ENCODE data around the gene KCNE1. TPM values are rescaled to one million over a fixed set of nuclear protein-coding genes. Genes with fewer than 3 reads are reported as not detected.
"Not testable (repeated sequence)": the region's sequence is repeated elsewhere in the genome, so short reads cannot be mapped to it uniquely, and the experiment has no call there.

KCNE1 gene
- 1 to 10 TPM; 3.9 to 4.5 TPM for total RNA-seq
- long read RNA-seq, donor 1, partial matches to known transcripts: 0 of 1 reads
- long read RNA-seq, donor 1, other reads (novel, unspliced or antisense): 0 of 1 reads
- long read RNA-seq, donor 2, partial matches to known transcripts: 0 of 1 reads
- long read RNA-seq, donor 2, other reads (novel, unspliced or antisense): 0 of 1 reads

GRCh38 chr21:34511787-34512455 is at the start of gene KCNE1:
TSS of gene KCNE1 (minus strand) at chr21:34512210. CDS start at chr21:34449634, 62,576 bp downstream.
- intact Hi-C loops (cut with DNase I): no loop called here
- DNase-seq (ENCODE audit: low spot score): peak; percentile 86

- intact Hi-C loops (cut with DNase I): no loop called here
Observed at GRCh38 chr21:34561806-34562205, 49.8 kb upstream of the KCNE1 start.

GRCh38 chr21:34560609-34561008 is 48.6 kb upstream of the KCNE1 start:
- DNase-seq (ENCODE audit: low spot score): no peak
- intact Hi-C loops (cut with DNase I): no loop called here

More at GRCh38 chr21:34561806-34562205, 49.8 kb upstream of the KCNE1 start:
- no peak for DNase-seq (ENCODE audit: low spot score)

GRCh38 chr21:34560021-34560420 is 48.0 kb upstream of the KCNE1 start:
- DNase-seq (ENCODE audit: low spot score): no peak
- intact Hi-C loops (cut with DNase I): no loop called here

DNA sequence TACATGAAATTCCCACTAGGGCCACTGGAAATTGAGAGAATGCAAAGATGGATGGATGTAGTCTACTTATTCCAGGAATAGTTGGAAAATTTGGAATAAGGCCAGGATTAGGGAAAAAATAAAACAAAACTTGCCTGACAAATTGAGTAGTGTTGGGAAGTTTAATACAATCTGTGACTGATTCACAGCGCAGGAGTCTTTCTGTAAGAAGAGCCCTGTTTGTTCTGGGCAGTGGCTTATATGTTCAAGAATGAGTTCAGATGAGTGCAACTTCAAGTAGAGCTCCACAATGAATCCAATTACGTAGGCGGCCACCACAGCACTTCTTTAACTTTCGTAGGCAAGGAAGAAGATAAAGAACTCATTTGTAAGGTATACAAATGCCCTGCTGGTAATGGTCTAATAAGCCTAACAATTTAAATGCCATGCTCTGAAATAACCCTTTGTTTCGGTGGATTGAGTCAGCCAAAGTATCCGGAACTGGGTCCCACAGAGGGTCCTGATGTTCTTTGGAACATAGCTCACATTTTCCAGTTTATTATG is 47.1 kb upstream of the KCNE1 start:
- no peak for DNase-seq (ENCODE audit: low spot score)
- intact Hi-C loops (cut with DNase I): no loop called here

DNA sequence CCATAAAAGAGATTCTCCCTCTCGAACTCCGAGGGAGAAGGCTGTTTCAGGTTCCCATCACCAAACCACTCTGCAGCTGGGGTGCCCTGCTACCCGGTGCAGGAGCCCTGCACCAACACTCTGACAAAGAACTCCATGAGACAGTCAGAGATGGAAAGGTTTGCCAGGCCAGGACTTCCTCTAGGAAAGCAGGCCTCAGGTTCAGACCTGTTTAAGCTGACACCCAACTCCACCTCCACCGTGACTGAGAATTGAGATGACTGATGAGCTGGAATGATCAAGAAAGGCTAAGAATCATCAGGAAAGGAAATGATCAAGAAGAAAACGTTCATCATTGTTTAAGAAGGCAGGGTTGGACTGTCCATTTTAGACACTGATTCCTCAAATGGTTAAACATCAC is 46.2 kb upstream of the KCNE1 start:
- intact Hi-C loops (cut with DNase I): no loop called here
- DNase-seq (ENCODE audit: low spot score): no peak

DNA sequence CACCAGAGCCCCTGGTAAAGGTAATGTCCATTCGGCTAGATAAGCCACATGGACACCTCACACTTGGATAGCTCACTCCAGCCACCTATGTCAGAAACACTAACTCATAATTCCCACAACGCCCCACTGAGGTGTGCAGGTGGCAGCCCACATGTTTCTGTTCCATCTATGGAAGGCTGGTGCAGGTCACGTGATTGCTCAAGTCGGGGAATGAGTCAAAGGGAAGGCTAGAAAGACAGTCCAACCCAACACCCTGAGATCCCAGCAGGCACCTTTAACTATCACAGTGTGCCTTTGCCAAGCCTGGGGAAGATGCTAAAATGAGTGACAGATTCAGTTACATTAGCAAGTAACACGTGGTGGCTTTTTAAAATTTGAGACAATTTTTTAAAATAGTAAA is 45.3 kb upstream of the KCNE1 start:
- no peak for DNase-seq (ENCODE audit: low spot score)
- intact Hi-C loops (cut with DNase I): no loop called here

DNA sequence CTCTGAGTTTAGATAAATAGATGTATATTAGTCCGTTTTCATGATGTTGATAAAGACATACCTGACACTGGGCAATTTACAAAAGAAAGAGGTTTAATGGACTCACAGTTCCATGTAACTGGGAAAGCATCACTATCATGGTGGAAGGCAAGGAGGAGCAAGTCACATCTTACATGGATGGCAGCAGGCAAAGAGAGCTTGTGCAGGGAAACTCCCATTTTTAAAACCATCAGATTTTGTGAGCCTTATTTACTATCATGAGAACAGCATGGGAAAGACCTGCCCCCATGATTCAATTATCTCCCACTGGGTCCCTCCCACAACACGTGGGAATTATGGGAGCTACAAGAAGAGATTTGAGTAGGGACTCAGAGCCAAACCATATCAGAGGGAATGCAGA is 42.7 kb upstream of the KCNE1 start:
- intact Hi-C loops (cut with DNase I): loop anchor here in 1 of 2 donors (1.0 to 5.0 kb wide), 2 partner anchors 15 to 727 kb away; no protein-coding TSS in a partner anchor
- not testable (repeated sequence) for DNase-seq (ENCODE audit: low spot score)

GRCh38 chr21:34554227-34554626 is 42.2 kb upstream of the KCNE1 start:
- no peak for DNase-seq (ENCODE audit: low spot score)
- intact Hi-C loops (cut with DNase I): loop anchor here in 1 of 2 donors (1.0 to 5.0 kb wide), 2 partner anchors 15 to 727 kb away; no protein-coding TSS in a partner anchor

DNA sequence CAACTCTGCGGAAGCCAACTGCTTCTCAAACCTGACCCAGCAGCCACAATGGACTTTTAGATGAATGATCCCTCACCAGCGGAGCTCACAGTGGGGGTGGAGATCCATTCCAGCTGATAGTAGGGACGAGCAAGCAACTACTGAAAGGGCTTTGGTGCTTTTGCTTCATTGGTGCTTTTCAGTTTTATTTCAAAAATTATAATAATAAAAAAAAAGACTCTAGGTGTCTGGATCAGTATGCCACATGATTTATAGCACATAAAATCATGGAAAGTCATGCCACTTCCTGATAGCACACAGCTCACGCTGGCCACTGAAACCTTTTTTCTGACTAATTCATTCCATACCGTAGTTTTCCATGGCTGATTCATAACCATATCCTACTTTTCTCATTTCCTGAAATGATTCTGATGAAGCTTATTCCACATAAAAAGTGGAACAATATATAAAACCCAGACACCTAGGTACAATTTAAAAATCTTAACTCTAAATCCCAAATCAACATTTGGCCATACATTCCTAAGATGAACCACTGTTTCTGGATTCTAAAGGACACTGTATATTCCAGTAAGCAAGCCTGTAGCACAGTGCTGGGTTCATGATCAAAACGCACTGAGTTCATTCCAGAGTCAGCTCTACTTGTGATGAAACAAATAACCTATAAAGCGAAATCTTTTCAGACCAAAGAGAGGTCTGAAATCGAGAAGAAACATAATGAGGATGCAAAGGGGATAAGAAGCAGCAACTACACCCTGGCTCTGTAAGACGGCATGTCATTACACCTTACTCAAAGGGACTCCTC is 41.3 kb upstream of the KCNE1 start:
- intact Hi-C loops (cut with DNase I): loop anchor here in 1 of 2 donors (5.0 kb wide), 1 partner anchor 726 kb away; no protein-coding TSS in a partner anchor

GRCh38 chr21:34552360-34553098 is 40.5 kb upstream of the KCNE1 start:
- intact Hi-C loops (cut with DNase I): loop anchor here in 1 of 2 donors (5.0 kb wide), 1 partner anchor 725 kb away; no protein-coding TSS in a partner anchor
- DNase-seq (ENCODE audit: low spot score): no peak

More for the DNA sequence above, 41.3 kb upstream of the KCNE1 start:
- no peak for DNase-seq (ENCODE audit: low spot score)

DNA sequence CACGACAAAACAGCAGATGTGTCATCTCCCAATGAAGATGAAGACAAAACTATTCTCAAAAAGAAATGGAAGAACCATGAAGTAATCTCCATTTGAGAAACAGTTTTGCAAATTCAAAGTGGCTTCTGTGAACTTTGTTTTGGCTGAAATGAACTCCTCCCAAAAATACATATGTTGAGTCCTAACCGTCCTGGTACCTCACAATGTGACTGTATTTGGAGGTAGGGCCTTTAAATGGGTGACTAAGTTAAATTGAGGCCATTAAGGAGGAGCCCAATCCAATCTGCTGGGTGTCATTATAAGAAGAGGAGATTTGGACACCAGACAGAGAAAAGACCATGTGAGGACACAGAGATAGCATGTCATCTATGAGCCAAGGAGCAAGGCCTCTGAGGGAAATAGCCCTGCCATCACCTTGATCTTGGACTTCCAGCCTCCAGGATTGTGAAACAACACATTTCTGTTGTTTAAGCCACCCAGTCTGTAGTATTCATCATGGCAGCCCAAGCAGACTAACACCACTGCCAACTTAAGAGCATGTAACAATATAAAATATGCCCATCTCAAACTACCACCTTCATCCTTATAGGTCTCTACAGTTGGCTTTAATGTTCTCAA is 38.3 kb upstream of the KCNE1 start:
- intact Hi-C loops (cut with DNase I): loop anchor here in 1 of 2 donors (5.0 kb wide), 1 partner anchor 723 kb away; no protein-coding TSS in a partner anchor
- no peak for DNase-seq (ENCODE audit: low spot score)

DNA sequence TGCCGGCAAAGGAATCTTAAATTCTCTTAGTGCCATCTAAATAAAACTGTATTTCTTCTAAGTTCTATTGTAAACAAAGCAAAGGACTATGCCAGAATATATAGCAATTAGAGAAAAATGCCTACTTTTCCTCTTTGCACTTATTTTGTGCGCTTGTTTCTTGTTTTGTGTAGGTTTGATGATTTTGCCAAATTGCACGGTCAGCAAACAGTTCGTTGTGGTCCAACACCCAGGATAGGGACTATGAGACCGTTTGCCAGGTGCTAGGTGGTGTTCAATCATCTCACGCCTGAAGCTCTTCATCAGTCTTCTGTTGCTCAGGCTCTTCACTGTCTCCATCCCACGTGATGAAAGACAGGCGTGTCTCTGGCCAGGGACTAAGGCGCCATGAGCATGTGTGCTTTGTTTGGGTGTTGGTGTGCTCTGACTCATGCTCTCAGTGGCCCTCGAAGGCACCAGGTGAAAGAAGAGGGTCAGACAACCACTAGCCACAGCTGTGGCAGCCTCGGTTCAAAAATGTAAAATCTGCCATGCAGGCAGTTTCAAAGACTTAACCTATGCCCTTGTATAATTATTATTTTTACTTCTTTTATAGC is 36.9 kb upstream of the KCNE1 start:
- no peak for DNase-seq (ENCODE audit: low spot score)
- intact Hi-C loops (cut with DNase I): no loop called here

- DNase-seq (ENCODE audit: low spot score): no peak
- intact Hi-C loops (cut with DNase I): no loop called here
Observed at GRCh38 chr21:34546542-34546941, 34.5 kb upstream of the KCNE1 start.

- intact Hi-C loops (cut with DNase I): no loop called here
- no peak for DNase-seq (ENCODE audit: low spot score)
Observed at GRCh38 chr21:34545079-34545884, 33.3 kb upstream of the KCNE1 start.

- intact Hi-C loops (cut with DNase I): no loop called here
- DNase-seq (ENCODE audit: low spot score): no peak
Observed at GRCh38 chr21:34544032-34544496, 32.1 kb upstream of the KCNE1 start.

- DNase-seq (ENCODE audit: low spot score): no peak
- intact Hi-C loops (cut with DNase I): no loop called here
Observed at GRCh38 chr21:34543017-34543416, 31.0 kb upstream of the KCNE1 start.

Measured in posterior vena cava (tissue), 2 donors.